GM23338 (cell line): ENCODE measurements around the gene GPR26. TPM values are rescaled to one million over a fixed set of nuclear protein-coding genes. Genes with fewer than 3 reads are reported as not detected.
A peak's percentile ranks its signal among the peaks of the same experiment; 100 is the strongest.

Source experiments
- ATAC-seq: fragments of 200-7000 bp; cut with Tn5 transposase; 3 replicates; pipeline ENCODE4 v1.9.1; 2020
- DNase-seq: peaks from one replicate; pipeline ENCODE4 v3.0.0-alpha.2; 2015; ENCODE audit warnings: low spot score
- H2AFZ ChIP-seq: fragments of 200-600 bp; sonication (generic); 2 replicates; pipeline ENCODE4 v1.8.0; 2016; ENCODE audit warnings: antibody characterized with exemption, mild to moderate bottlenecking, moderate library complexity
- H3F3A ChIP-seq: fragments of 200-600 bp; sonication (generic); replicated peaks from 2 replicates; pipeline ENCODE4 v1.8.0; 2017; ENCODE audit warnings: antibody characterized with exemption, mixed run types, low read depth
- H3K27ac ChIP-seq: fragments of 200-600 bp; sonication (generic); 2 replicates; pipeline ENCODE4 v1.6.1; 2016; ENCODE audit warnings: low read depth
- H3K27me3 ChIP-seq: fragments of 200-600 bp; sonication (generic); 2 replicates; pipeline ENCODE4 v1.8.0; 2016; ENCODE audit warnings: mild to moderate bottlenecking, mixed run types, moderate library complexity; ENCODE audit not compliant: insufficient read depth
- H3K36me3 ChIP-seq: fragments of 200-600 bp; sonication (generic); 2 replicates; pipeline ENCODE4 v1.8.0; 2016; ENCODE audit warnings: mild to moderate bottlenecking; ENCODE audit not compliant: insufficient read depth
- H3K4me1 ChIP-seq: fragments of 200-600 bp; sonication (generic); 2 replicates; pipeline ENCODE4 v1.8.0; 2016; ENCODE audit warnings: mild to moderate bottlenecking, moderate library complexity; ENCODE audit not compliant: insufficient read depth
- H3K4me2 ChIP-seq: fragments of 200-600 bp; sonication (generic); 2 replicates; pipeline ENCODE4 v1.7.1; 2017; ENCODE audit warnings: mixed run types
- H3K4me3 ChIP-seq: fragments of 200-600 bp; sonication (generic); 2 replicates; pipeline ENCODE4 v1.6.1; 2016; ENCODE audit warnings: mixed run types
- H3K79me2 ChIP-seq: fragments of 200-600 bp; sonication (generic); replicated peaks from 2 replicates; pipeline ENCODE4 v1.8.0; 2017; ENCODE audit warnings: mild to moderate bottlenecking; ENCODE audit not compliant: insufficient read depth
- H3K9me2 ChIP-seq: fragments of 200-600 bp; sonication (generic); 2 replicates; pipeline ENCODE4 v1.8.0; 2017; ENCODE audit not compliant: insufficient read depth
- H4K20me1 ChIP-seq: fragments of 200-600 bp; sonication (generic); replicated peaks from 2 replicates; pipeline ENCODE4 v1.8.0; 2017; ENCODE audit warnings: mild to moderate bottlenecking; ENCODE audit not compliant: insufficient read depth
- H3K27ac Mint-ChIP-seq: 2 replicates; pipeline ENCODE4 v1.8.0; 2020; ENCODE audit warnings: inconsistent platforms, mild to moderate bottlenecking, moderate library complexity, mixed read lengths
- H3K27me3 Mint-ChIP-seq: 3 replicates; pipeline ENCODE4 v1.8.0; 2022; ENCODE audit warnings: low read depth, mild to moderate bottlenecking, moderate library complexity, mixed read lengths, inconsistent platforms; ENCODE audit not compliant: insufficient read depth, poor library complexity
- H3K36me3 Mint-ChIP-seq: 3 replicates; pipeline ENCODE4 v1.8.0; 2021; ENCODE audit warnings: low read depth, mild to moderate bottlenecking, inconsistent platforms, moderate library complexity, mixed read lengths
- H3K4me1 Mint-ChIP-seq: 3 replicates; pipeline ENCODE4 v1.8.0; 2020; ENCODE audit warnings: mild to moderate bottlenecking, inconsistent platforms, mixed read lengths
- H3K4me3 Mint-ChIP-seq: 3 replicates; pipeline ENCODE4 v1.8.0; 2021; ENCODE audit warnings: moderate library complexity, mild to moderate bottlenecking, inconsistent platforms, mixed read lengths
- H3K9me3 Mint-ChIP-seq: 3 replicates; pipeline ENCODE4 v1.8.0; 2020; ENCODE audit warnings: moderate library complexity, mild to moderate bottlenecking, inconsistent platforms, mixed read lengths
- CREB1 ChIP-seq: fragments of 250-450 bp; sonication (Bioruptor Pico); IDR thresholded peaks from 2 replicates; pipeline ENCODE4 v1.5.0; 2020; ENCODE audit warnings: low read depth, mild to moderate bottlenecking, moderate library complexity
- CTCF ChIP-seq, 2 experiments: fragments of 200-600 bp in 1 of 2; sonication (generic) in 1 of 2; conservative IDR thresholded peaks; 2 replicates each; pipeline versions ENCODE4 v1.5.1 to v1.6.1; 2016 to 2017; ENCODE audit warnings: antibody characterized with exemption in 2 of 2, low read depth in 2 of 2, mild to moderate bottlenecking in 2 of 2, moderate library complexity in 1 of 2
- JUNB ChIP-seq: IDR thresholded peaks from one replicate; pipeline ENCODE4 v1.6.1; 2016; ENCODE audit warnings: antibody characterized with exemption; ENCODE audit not compliant: unreplicated experiment
- REST ChIP-seq: IDR thresholded peaks from one replicate; pipeline ENCODE4 v1.6.1; 2018; ENCODE audit warnings: antibody characterized with exemption; ENCODE audit not compliant: unreplicated experiment
- long read RNA-seq: library from polyadenylated mRNA; unstranded; transcript quantifications from one replicate; pipeline ENCODE4 v2.0.0, GENCODE V29; 2020; ENCODE audit not compliant: unreplicated experiment
- polyA plus RNA-seq: library from polyadenylated mRNA; unstranded; fragments of >200 nt; fragmentation: Nextera tagmentation; extraction: Ambion mirVana; gene quantifications from 2 replicates; pipeline ENCODE4 v1.2.1, GENCODE V29; 2016
- total RNA-seq: library from RNA; depleted of rRNA; stranded (reverse); fragments of >200 nt; shearing (Covaris generic); gene quantifications from 2 replicates; pipeline ENCODE4 v1.2.3, GENCODE V29; 2014; rRNA removed

The GPR26 gene
- total RNA-seq (0.04 and 0.07 TPM in 2 replicates), polyA plus RNA-seq (0.06 TPM in 1 of 2 replicates, not detected in the other)
- long read RNA-seq = 0 reads

GRCh38 chr10:123666318-123667236, at the start of gene GPR26:
TSS of gene GPR26 (plus strand) at chr10:123666355. CDS start at chr10:123666408, 53 bp downstream.
- Mint-ChIP-seq H3K27me3 (peaks cover 45% of the 10 kb centered on the region), H3K4me1 (peaks cover 19% of the 10 kb centered on the region), H3K36me3 (peaks cover 3% of the 10 kb centered on the region), H3K4me3 (peak within 1 kb of the TSS; percentile 79), H3K9me3 (peaks cover 4% of the 10 kb centered on the region), H3K27ac (no peak within 1 kb of the TSS)
- no peaks in the 10 kb centered on the region for H3K4me1 ChIP-seq
- H4K20me1 ChIP-seq = no peaks in the 10 kb centered on the region
- no peak within 1 kb of the TSS for H3K27ac ChIP-seq
- no peaks in the 10 kb centered on the region for H3K79me2 ChIP-seq
- H3K27me3 ChIP-seq = peaks cover 46% of the 10 kb centered on the region
- no peak for TF ChIP-seq CREB1
- no peak for TF ChIP-seq JUNB
- TF ChIP-seq CTCF (conservative IDR thresholded peaks at IDR 0.05; ENCODE audit: low read depth in 2 of 2) = 0 out of 4 replicates have a peak, but pooled peaks of 1 of the 2 experiments have one; percentile 7
- peak; percentile 72 for TF ChIP-seq REST
- H2AFZ ChIP-seq = peak within 1 kb of the TSS; percentile 47
- H3K36me3 ChIP-seq = no peaks in the 10 kb centered on the region
- DNase-seq (peak; percentile 81), ATAC-seq (peak; percentile 66)
- no peaks in the 10 kb centered on the region for H3F3A ChIP-seq
- peak within 1 kb of the TSS; percentile 80 for H3K4me2 ChIP-seq
- H3K4me3 ChIP-seq = peak within 1 kb of the TSS; percentile 51
- no peaks in the 10 kb centered on the region for H3K9me2 ChIP-seq

GRCh38 chr10:123618224-123618623, 47.9 kb upstream of the GPR26 start:
- H3K27me3 ChIP-seq = no peaks in the 10 kb centered on the region
- H3K9me3 Mint-ChIP-seq = no peaks in the 10 kb centered on the region
- no peak overlapping the region for H3K4me3 Mint-ChIP-seq
- ATAC-seq (no peak), DNase-seq (no peak)
- H3K4me1 Mint-ChIP-seq = no peaks in the 10 kb centered on the region
- H3F3A ChIP-seq = no peaks in the 10 kb centered on the region
- H3K9me2 ChIP-seq = no peaks in the 10 kb centered on the region
- no peaks in the 10 kb centered on the region for H3K36me3 ChIP-seq
- H3K4me2 ChIP-seq = no peak overlapping the region
- peaks cover 4% of the 10 kb centered on the region; the same call in 1 of the 2 replicates for H4K20me1 ChIP-seq
- no peaks in the 10 kb centered on the region for H3K4me1 ChIP-seq
- H3K27ac Mint-ChIP-seq = no peak overlapping the region
- H3K27me3 Mint-ChIP-seq = no peaks in the 10 kb centered on the region
- no peaks in the 10 kb centered on the region for H3K79me2 ChIP-seq
- H2AFZ ChIP-seq = no peak overlapping the region
- H3K4me3 ChIP-seq = no peak overlapping the region
- no peak overlapping the region for H3K27ac ChIP-seq
- no peaks in the 10 kb centered on the region for H3K36me3 Mint-ChIP-seq
- no peak for TF ChIP-seq CTCF (conservative IDR thresholded peaks at IDR 0.05; ENCODE audit: low read depth in 2 of 2)
